COR-L47 (cell line): ENCODE data around the gene NCL.
"Not testable (repeated sequence)": the region's sequence is repeated elsewhere in the genome, so short reads cannot be mapped to it uniquely, and the experiment has no call there.

Experiments
- DNase-seq: peaks from one replicate; lab custom pipeline; 2025; lab: John Stamatoyannopoulos, UW

Gene NCL

DNA sequence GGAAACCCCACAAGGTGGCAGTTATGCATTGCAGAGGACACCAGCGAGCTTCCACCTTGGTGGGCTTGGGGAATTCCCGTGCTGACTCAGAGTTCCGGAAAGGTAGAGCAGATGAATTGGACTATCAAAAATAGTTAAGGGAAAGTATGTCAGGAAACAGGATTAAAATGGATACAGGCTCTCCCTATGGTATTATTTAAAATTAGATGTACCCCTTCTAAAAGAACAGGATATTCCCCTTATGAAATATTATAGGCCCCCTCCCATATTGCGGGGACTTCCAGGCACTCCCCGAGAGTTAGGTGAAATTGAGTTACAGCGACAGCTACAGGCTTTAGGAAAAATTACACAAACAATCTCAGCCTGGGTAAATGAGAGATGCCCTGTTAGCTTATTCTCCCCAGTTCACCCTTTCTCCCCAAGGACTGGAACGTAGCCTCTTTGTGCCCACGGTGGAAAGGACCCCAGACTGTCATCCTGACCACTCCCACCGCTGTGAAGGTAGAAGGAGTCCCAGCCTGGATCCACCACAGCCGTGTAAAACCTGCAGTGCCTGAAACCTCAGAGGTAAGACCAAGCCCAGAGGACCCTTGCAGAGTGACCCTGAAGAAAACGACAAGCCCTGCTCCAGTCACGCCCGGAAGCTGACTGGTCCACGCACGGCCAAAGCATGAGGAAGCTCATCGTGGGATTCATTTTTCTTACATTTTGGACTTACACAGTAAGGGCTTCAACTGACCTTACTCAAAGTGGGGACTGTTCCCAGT is 58.5 kb downstream of the NCL start:
- DNase-seq = not testable (repeated sequence)

DNA sequence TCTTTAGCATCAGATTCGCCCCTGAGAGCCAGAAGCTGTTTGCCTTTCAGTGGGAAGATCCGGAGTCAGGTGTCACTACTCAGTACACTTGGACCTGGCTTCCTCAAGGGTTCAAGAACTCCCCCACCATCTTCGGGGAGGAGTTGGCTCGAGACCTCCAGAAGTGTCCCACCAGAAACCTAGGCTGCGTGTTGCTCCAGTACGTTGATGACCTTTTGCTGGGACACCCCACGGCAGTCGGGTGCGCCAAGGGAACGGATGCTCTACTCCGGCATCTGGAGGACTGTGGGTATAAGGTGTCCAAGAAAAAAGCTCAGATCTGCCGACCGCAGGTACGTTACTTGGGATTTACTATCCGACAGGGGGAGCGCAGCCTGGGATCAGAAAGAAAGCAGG is 60.1 kb downstream of the NCL start:
- DNase-seq = not testable (repeated sequence)
